ENCODE measurements around the gene TSFM.

DNA sequence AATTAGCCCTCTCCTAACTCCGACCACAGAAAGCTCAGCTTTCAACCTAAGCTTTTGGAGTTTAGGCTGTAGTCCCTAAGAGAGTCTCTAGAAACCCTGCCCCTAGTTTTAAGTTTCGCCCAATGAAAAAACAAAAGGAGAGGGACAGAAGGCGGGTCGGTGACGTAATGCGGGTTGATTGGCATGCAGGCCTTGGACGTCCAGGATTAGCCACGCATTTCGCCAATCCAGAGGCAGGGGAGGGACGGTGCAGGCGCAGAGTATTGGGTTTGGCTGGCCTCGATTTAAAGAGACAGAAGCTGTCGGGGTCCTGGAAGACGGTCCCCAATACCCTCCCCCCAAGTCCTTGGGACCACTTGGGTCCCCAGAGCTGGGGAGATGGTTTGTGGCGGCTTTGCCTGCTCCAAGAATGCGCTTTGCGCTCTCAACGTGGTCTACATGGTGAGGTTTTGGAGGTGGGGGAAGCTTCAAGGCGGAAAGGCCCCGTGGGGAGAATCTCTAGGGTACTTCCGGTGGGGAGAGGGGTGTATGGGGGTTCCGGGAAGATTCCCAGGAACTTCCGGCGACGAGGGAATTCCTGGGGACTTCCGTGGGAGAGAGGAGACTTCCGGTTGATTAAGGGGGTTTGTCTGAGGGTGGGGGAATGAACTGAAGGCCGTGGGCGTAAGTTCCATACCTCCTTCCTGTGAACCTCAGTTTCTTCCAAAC is 37.7 kb upstream of the TSFM start, which contains the start of gene TSPAN31:
- no peak for TF ChIP-seq EP300 (IDR thresholded peaks at IDR 0.05)
- TF ChIP-seq, protein P1, sequence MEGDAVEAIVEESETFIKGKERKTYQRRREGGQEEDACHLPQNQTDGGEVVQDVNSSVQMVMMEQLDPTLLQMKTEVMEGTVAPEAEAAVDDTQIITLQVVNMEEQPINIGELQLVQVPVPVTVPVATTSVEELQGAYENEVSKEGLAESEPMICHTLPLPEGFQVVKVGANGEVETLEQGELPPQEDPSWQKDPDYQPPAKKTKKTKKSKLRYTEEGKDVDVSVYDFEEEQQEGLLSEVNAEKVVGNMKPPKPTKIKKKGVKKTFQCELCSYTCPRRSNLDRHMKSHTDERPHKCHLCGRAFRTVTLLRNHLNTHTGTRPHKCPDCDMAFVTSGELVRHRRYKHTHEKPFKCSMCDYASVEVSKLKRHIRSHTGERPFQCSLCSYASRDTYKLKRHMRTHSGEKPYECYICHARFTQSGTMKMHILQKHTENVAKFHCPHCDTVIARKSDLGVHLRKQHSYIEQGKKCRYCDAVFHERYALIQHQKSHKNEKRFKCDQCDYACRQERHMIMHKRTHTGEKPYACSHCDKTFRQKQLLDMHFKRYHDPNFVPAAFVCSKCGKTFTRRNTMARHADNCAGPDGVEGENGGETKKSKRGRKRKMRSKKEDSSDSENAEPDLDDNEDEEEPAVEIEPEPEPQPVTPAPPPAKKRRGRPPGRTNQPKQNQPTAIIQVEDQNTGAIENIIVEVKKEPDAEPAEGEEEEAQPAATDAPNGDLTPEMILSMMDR (IDR thresholded peaks at IDR 0.05), result no peak
- peak in 1 of 3 donors; percentile 35 for TF ChIP-seq POLR2AphosphoS5 (IDR thresholded peaks at IDR 0.05)
- no peak for TF ChIP-seq POLR2A (IDR thresholded peaks at IDR 0.05)

Data from suprapubic skin (tissue), 4 donors.